HUES6 (cell line): ENCODE results near the gene CELSR1.

Source experiments
- H3K27ac ChIP-seq: 2 replicates; pipeline ENCODE4 v1.7.0; 2013; ENCODE audit warnings: low read depth, mild to moderate bottlenecking, low read length, inconsistent platforms
- H3K27me3 ChIP-seq: 2 replicates; pipeline ENCODE4 v1.6.1; 2013; ENCODE audit warnings: low read length; ENCODE audit not compliant: control insufficient read depth, insufficient read depth
- H3K36me3 ChIP-seq: 2 replicates; pipeline ENCODE4 v1.6.1; 2013; ENCODE audit warnings: low read length; ENCODE audit not compliant: control insufficient read depth, insufficient read depth
- H3K4me1 ChIP-seq: 2 replicates; pipeline ENCODE4 v1.6.1; 2013; ENCODE audit warnings: low read length; ENCODE audit not compliant: control insufficient read depth, insufficient read depth
- H3K4me3 ChIP-seq: 2 replicates; pipeline ENCODE4 v1.5.1; 2013; ENCODE audit warnings: low read depth, low read length
- H3K9ac ChIP-seq: one replicate; pipeline ENCODE4 v1.6.1; 2013; ENCODE audit warnings: mild to moderate bottlenecking, low read length
- H3K9me3 ChIP-seq: 2 replicates; pipeline ENCODE4 v1.6.1; 2013; ENCODE audit warnings: low read depth, low read length; ENCODE audit not compliant: control insufficient read depth, insufficient read depth

The CELSR1 gene

DNA sequence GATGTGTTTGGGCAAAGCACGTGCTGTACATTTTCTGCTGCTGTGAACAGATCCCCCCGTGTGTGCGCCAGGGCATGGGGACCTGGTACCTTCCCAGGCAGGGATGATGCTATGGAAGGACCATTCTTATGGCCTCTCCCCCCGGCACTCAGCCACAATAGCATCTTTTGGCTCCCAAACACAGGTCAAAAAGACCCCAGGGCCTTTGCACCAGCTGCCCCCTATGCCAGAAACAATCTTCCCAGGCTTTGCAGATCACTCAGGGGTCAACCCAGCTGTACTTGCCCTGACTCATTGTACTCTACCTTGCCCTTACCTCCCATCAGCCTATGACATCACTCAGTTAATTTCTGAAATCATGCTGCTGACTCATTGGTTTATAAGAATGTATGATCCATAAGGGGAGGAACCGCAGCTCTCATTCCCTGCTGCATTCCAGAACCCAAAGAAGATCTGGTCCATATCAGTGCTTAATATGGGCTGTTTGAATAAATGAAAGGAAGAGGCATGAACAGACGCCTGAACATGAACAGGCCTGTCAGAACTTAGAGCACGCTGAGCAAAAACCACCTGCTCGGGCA lies 100.7 kb downstream of the CELSR1 start:
- H3K4me1 ChIP-seq = no peaks in the 10 kb centered on the region
- no peak overlapping the region for H3K9ac ChIP-seq
- H3K9me3 ChIP-seq = no peaks in the 10 kb centered on the region
- no peak overlapping the region for H3K27ac ChIP-seq
- H3K36me3 ChIP-seq = no peaks in the 10 kb centered on the region; the same call in 1 of the 2 replicates
- H3K27me3 ChIP-seq = no peaks in the 10 kb centered on the region
- H3K4me3 ChIP-seq = no peak overlapping the region

DNA sequence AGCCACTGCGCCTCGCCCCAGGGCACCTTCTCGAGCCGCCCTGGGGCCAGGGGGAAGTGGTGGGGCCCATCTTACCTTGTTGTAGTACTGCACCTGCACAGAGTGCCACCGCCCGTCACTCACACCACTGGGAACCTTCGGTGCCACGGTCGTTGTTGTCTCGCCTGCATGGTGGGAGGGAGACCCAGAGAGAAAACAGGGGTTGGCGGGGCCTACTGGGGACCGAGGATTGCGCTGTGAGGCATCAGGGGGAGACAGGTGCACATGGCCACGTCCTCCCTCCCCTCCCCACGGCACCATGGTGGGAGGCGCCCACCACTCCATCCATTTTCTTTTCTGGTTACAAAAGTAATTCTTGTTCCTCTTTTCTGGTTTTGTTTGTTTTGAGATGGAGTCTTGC lies 104.1 kb downstream of the CELSR1 start:
- no peaks in the 10 kb centered on the region for H3K4me1 ChIP-seq
- no peaks in the 10 kb centered on the region; the same call in 1 of the 2 replicates for H3K36me3 ChIP-seq
- no peak overlapping the region for H3K4me3 ChIP-seq
- no peak overlapping the region for H3K27ac ChIP-seq
- H3K9ac ChIP-seq = no peak overlapping the region
- no peaks in the 10 kb centered on the region for H3K27me3 ChIP-seq
- no peaks in the 10 kb centered on the region for H3K9me3 ChIP-seq

DNA sequence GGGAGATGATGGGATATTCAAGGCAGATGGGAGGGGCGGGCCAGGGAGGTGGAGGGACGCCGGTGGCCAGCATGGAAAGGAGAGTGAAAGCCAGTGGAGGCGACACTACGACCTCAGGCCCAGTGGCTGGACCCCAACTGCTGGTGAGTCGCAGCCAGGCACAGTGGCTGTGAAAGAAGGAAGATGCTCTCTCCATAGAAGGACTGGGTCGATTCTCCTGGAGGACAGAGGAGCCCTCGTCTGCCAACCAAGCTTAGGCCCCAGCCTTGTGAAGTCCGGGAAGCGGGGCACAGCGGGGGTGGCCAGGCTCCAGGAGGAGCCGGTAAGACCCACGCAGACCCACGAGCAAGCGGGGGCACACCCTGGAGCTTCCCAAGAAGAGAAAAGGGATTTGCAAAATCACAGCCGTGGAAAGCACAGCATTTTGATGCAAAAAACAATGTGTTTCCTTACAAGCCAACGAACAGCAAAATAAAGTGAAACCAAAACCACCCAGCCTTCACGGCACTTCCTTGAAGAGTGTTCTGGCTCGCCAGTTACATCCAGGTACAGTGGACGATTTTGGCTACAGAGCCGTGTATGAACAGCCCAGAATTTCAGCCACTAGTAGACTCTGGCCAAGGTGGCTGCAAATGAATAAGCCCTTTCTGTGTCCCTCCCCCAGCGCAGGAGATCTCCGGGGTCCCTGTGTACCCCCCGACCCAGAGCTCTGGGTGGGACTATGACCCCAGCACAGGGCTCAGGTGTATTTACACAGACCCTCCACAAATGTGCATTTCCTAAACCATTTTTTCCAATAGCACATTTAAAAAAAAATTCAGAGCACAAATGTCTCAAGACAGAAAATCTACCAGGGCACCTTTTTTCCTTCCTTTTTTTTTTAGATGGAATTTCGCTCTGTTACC lies 105.0 kb downstream of the CELSR1 start:
- Histone ChIP-seq H3K27me3 (no peaks in the 10 kb centered on the region), H3K9ac (no peak overlapping the region), H3K9me3 (no peaks in the 10 kb centered on the region), H3K36me3 (no peaks in the 10 kb centered on the region), H3K27ac (no peak overlapping the region), H3K4me3 (no peak overlapping the region), H3K4me1 (no peaks in the 10 kb centered on the region)

DNA sequence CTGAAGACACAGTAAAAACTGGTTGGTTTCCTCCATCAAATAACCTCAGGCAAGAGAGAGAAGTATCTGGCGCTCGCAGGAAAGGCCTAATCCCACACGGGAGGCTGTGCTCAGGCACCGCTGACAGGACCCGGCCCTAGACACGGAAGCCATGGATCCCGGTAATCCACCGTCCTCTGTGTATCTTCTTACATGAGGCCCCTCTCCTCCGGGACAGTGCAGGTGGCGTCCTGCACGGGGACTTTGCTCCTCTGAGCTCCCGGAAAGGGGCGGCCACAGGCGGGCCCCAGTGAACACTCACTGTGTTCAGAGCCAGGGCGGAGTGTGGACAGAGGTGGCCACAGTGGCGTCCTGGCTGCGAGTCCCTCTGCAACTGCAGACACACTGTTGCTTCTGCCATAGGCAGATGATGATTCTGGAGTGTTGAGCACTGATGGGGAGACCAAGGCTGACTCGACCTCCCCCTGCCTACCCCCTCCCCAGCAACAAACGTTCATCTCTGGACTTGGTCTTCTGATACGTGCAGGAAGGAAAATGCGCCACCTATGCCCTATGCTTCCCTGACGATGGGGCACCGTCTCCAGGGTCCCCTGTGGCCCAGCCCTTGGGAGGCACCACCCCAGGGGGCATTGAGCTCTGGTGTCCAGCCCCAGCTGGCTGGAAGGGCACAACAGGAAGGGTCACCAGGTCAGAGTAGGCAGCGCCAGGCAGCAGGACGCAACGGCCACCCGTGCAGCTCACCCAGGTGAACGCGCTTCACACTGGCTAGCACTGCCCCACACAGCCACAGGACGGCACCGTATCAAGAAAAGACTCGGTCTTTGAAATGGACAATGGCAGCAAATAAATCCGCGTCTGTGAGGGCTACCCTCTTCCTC lies 106.2 kb downstream of the CELSR1 start:
- H3K4me1 ChIP-seq = no peaks in the 10 kb centered on the region
- H3K4me3 ChIP-seq = no peak overlapping the region
- H3K27ac ChIP-seq = no peak overlapping the region
- no peak overlapping the region for H3K9ac ChIP-seq
- H3K27me3 ChIP-seq = no peaks in the 10 kb centered on the region
- H3K9me3 ChIP-seq = peaks cover under 1% of the 10 kb centered on the region; the same call in 1 of the 2 replicates
- H3K36me3 ChIP-seq = no peaks in the 10 kb centered on the region

DNA sequence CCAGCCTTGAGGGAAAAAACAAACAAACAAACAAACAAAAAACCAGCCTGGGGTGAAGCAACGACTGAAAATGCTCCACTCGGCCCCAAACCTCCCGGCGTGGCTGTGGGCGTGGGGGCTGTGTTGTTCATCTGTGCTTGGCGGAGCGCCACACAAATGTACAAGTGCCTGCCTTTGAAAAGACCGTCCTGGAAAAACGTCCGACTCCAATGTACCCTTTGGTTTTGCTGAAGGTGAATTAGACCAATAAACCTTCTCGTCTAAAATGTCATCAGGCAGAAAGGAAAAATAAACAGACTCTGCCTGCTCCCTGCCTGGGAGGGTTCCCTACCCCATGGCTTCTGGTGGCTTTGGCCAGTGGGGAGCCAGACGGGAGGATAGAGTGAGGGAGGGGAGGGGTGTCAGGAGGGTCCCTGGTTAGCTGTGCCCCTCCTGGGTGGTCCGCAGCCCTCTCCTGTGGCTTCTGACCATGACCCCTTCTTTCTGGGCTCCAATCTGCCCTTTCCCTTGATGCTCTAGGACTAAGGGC lies 108.0 kb downstream of the CELSR1 start:
- Histone ChIP-seq H3K27me3 (no peaks in the 10 kb centered on the region), H3K9ac (no peak overlapping the region), H3K4me3 (no peak overlapping the region), H3K4me1 (no peaks in the 10 kb centered on the region), H3K27ac (no peak overlapping the region), H3K9me3 (peaks cover 5% of the 10 kb centered on the region; the same call in 1 of the 2 replicates), H3K36me3 (no peaks in the 10 kb centered on the region)

- Histone ChIP-seq H3K36me3 (no peaks in the 10 kb centered on the region), H3K4me3 (no peak overlapping the region), H3K9ac (no peak overlapping the region), H3K9me3 (peaks cover 5% of the 10 kb centered on the region; the same call in 1 of the 2 replicates), H3K27me3 (no peaks in the 10 kb centered on the region), H3K4me1 (no peaks in the 10 kb centered on the region), H3K27ac (no peak overlapping the region)
These were observed 108.7 kb downstream of the CELSR1 start for GRCh38 chr22:46428602-46429324.

- Histone ChIP-seq H3K36me3 (no peaks in the 10 kb centered on the region), H3K27ac (no peak overlapping the region), H3K9me3 (peaks cover 5% of the 10 kb centered on the region; the same call in 1 of the 2 replicates), H3K27me3 (no peaks in the 10 kb centered on the region), H3K4me1 (no peaks in the 10 kb centered on the region), H3K4me3 (no peak overlapping the region), H3K9ac (no peak overlapping the region)
These were observed 109.2 kb downstream of the CELSR1 start for GRCh38 chr22:46428171-46428570.

DNA sequence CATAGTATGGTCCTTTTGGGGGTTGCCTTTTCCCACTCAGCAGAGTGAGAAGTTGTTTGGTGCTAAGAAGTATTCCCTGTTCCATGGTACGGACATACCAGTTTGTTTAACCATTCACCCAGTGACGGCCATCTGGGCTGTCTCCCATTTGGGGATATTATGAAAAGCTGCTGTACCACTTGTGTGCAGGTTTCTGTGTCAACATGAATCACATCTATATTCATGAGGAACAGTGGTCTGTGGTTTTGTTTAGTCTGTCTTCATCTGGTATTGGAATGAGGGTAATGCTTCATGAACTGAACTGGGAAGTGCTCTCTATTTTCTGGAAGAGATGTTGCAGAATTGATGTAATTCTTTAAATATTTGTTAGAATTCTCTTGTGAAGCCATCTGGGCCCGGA lies 112.4 kb downstream of the CELSR1 start:
- H3K4me1 ChIP-seq = no peaks in the 10 kb centered on the region
- no peak overlapping the region for H3K9ac ChIP-seq
- no peak overlapping the region for H3K27ac ChIP-seq
- no peaks in the 10 kb centered on the region for H3K27me3 ChIP-seq
- no peaks in the 10 kb centered on the region for H3K36me3 ChIP-seq
- H3K9me3 ChIP-seq = peaks cover 5% of the 10 kb centered on the region; the same call in 1 of the 2 replicates
- H3K4me3 ChIP-seq = no peak overlapping the region

GRCh38 chr22:46424496-46424895 lies 112.9 kb downstream of the CELSR1 start:
- Histone ChIP-seq H3K36me3 (no peaks in the 10 kb centered on the region), H3K27me3 (no peaks in the 10 kb centered on the region), H3K4me3 (no peak overlapping the region), H3K9ac (no peak overlapping the region), H3K27ac (no peak overlapping the region), H3K9me3 (peaks cover 5% of the 10 kb centered on the region; the same call in 1 of the 2 replicates), H3K4me1 (no peaks in the 10 kb centered on the region)

GRCh38 chr22:46422896-46423295 lies 114.5 kb downstream of the CELSR1 start:
- H3K36me3 ChIP-seq = no peaks in the 10 kb centered on the region
- no peak overlapping the region for H3K27ac ChIP-seq
- peaks cover 5% of the 10 kb centered on the region; the same call in 1 of the 2 replicates for H3K9me3 ChIP-seq
- no peak overlapping the region for H3K4me3 ChIP-seq
- no peaks in the 10 kb centered on the region for H3K4me1 ChIP-seq
- no peaks in the 10 kb centered on the region for H3K27me3 ChIP-seq
- H3K9ac ChIP-seq = no peak overlapping the region
